ENCODE results near the gene UBASH3A. TPM values are rescaled to one million over a fixed set of nuclear protein-coding genes. Genes with fewer than 3 reads are reported as not detected.

The UBASH3A gene
- total RNA-seq, 1 donor from 2014 or later: not detected

DNA sequence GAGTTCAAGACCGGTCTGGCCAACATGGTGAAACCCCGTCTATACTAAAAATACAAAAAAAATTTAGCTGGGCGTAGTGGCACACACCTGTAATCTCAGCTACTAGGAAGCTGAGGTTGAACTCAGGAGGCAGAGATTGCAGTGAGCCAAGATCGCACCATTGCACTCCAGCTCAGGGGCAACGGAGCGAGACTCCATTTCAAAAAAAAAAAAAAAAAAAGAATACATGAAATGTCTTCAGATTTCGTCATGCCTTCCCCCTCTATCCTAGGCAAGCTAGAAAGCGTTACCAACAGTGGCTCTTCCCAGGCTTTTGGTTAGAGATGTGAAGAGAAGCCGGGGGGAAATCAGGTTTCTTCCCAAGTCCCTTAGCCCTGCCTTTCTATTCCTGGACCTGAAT lies 41.0 kb upstream of the UBASH3A start:
- peaks cover 29% of the 10 kb centered on the region for H3K4me1 Mint-ChIP-seq (ENCODE audit: low read depth, unreplicated experiment)
- H3K4me3 Mint-ChIP-seq (ENCODE audit: unreplicated experiment): no peak overlapping the region
- no peak overlapping the region for H3K27ac Mint-ChIP-seq (ENCODE audit: unreplicated experiment)
- H3K36me3 Mint-ChIP-seq (ENCODE audit: unreplicated experiment): peaks cover 5% of the 10 kb centered on the region
- TF ChIP-seq, protein P1, sequence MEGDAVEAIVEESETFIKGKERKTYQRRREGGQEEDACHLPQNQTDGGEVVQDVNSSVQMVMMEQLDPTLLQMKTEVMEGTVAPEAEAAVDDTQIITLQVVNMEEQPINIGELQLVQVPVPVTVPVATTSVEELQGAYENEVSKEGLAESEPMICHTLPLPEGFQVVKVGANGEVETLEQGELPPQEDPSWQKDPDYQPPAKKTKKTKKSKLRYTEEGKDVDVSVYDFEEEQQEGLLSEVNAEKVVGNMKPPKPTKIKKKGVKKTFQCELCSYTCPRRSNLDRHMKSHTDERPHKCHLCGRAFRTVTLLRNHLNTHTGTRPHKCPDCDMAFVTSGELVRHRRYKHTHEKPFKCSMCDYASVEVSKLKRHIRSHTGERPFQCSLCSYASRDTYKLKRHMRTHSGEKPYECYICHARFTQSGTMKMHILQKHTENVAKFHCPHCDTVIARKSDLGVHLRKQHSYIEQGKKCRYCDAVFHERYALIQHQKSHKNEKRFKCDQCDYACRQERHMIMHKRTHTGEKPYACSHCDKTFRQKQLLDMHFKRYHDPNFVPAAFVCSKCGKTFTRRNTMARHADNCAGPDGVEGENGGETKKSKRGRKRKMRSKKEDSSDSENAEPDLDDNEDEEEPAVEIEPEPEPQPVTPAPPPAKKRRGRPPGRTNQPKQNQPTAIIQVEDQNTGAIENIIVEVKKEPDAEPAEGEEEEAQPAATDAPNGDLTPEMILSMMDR (IDR thresholded peaks at IDR 0.05; ENCODE audit: partially characterized antibody, unreplicated experiment): no peak
- DNase-seq: no peak
- H3K9me3 Mint-ChIP-seq (ENCODE audit: unreplicated experiment): peaks cover 7% of the 10 kb centered on the region
- H3K27me3 Mint-ChIP-seq (ENCODE audit: unreplicated experiment): peaks cover 5% of the 10 kb centered on the region

- peaks cover 10% of the 10 kb centered on the region for H3K9me3 Mint-ChIP-seq (ENCODE audit: unreplicated experiment)
- H3K4me3 Mint-ChIP-seq (ENCODE audit: unreplicated experiment): no peak overlapping the region
- H3K36me3 Mint-ChIP-seq (ENCODE audit: unreplicated experiment): peaks cover 4% of the 10 kb centered on the region
- TF ChIP-seq, protein P1 (IDR thresholded peaks at IDR 0.05; ENCODE audit: partially characterized antibody, unreplicated experiment): no peak
- no peak overlapping the region for H3K27ac Mint-ChIP-seq (ENCODE audit: unreplicated experiment)
- no peak for DNase-seq
- peaks cover 5% of the 10 kb centered on the region for H3K27me3 Mint-ChIP-seq (ENCODE audit: unreplicated experiment)
- peaks cover 32% of the 10 kb centered on the region for H3K4me1 Mint-ChIP-seq (ENCODE audit: low read depth, unreplicated experiment)
Observed at GRCh38 chr21:42363312-42363711, 40.4 kb upstream of the UBASH3A start.

DNA sequence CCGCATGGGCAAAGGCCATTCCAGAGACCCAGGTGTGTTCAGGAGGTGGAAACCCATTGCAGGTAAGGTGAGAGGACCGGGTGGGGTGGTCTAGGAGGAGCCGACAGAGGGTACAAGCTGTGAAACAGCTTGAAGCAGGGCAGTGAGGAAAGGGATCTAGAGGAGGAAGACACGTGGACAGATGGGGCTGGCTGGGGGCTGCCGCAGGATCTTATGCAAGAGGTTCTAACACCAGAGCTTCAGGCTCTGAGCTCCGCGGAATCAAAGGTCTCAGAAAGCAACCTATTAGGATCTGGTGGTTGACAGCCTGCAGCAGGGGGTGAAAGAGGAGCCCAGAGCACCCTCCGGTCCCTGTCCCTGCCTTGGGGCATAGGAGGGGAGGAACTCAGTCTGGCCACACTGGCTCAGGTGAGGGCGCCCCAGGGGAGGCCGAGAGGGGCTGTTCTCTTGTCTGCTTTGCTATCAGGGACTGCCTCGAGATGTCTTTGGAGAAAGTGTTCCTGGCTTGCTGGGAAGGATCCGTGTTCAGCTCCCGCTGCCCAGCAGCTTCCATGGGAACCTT lies 39.3 kb upstream of the UBASH3A start:
- no peaks in the 10 kb centered on the region for H3K36me3 Mint-ChIP-seq (ENCODE audit: unreplicated experiment)
- H3K27ac Mint-ChIP-seq (ENCODE audit: unreplicated experiment): no peak overlapping the region
- no peak overlapping the region for H3K4me3 Mint-ChIP-seq (ENCODE audit: unreplicated experiment)
- no peak for DNase-seq
- peaks cover 32% of the 10 kb centered on the region for H3K4me1 Mint-ChIP-seq (ENCODE audit: low read depth, unreplicated experiment)
- peaks cover 5% of the 10 kb centered on the region for H3K27me3 Mint-ChIP-seq (ENCODE audit: unreplicated experiment)
- TF ChIP-seq, protein P1 (IDR thresholded peaks at IDR 0.05; ENCODE audit: partially characterized antibody, unreplicated experiment): no peak
- H3K9me3 Mint-ChIP-seq (ENCODE audit: unreplicated experiment): peaks cover 10% of the 10 kb centered on the region

DNA sequence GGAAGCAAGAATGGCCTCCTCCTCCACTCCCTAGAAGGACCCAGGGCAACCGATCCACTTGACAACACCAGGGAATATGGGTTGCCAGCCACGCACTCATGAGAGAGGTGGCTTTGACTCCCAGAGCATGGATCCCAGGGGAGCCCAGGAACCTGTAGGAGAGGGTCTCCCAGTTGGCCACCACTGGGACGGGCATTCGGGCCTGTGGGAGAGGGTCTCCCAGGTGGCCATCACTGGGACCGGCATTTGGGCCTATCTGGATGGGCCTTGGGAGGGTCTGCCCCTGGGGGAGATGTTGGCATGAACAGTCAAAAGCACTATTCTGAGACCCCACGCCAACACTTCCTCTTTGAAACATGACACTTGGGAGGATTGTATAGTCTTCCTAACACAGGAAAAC lies 37.9 kb upstream of the UBASH3A start:
- Mint-ChIP-seq H3K36me3 (ENCODE audit: unreplicated experiment) (no peaks in the 10 kb centered on the region), H3K27me3 (ENCODE audit: unreplicated experiment) (peaks cover 5% of the 10 kb centered on the region), H3K4me1 (ENCODE audit: low read depth, unreplicated experiment) (peaks cover 29% of the 10 kb centered on the region), H3K27ac (ENCODE audit: unreplicated experiment) (no peak overlapping the region), H3K4me3 (ENCODE audit: unreplicated experiment) (no peak overlapping the region), H3K9me3 (ENCODE audit: unreplicated experiment) (peaks cover 11% of the 10 kb centered on the region)
- no peak for DNase-seq
- TF ChIP-seq, protein P1 (IDR thresholded peaks at IDR 0.05; ENCODE audit: partially characterized antibody, unreplicated experiment): no peak

DNA sequence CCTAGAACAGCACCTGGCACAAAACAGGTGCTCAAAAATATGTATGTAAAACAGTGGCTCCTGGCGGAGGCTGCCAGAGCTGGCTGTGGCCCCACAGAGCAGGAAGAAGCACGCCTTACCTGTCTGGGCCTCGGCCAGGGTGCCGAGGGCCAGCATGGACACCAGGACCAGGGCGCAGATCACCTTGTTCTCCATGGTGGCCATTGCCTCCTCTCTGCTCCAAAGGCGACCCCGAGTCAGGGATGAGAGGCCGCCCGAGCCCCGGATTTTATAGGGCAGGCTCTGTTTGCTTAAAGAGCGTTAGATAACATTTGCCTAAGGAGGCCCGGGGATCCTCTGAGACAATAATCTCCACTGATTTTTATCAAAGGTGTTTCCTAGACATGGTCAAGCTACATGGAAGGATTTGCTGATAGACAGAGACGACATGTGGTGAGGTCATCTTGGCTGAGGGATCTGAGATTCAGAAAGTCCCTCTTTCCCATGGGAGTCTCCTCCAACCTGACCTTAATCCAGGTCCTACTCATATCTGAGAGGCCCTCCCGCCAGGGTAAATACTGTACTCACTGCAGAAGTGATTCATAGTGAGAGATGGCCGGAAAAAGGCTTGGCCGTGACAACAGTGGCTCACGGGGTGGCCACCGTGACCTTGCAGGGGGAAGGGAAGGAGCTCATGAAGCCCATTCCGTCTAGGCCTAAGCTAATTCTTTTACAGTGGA lies 37.3 kb upstream of the UBASH3A start, which contains the start of gene TFF1:
TFF1 (minus strand) TSS at position 244 of the 719 bp plus-strand sequence; CDS start at position 204, 40 bp downstream.
- Mint-ChIP-seq H3K4me1 (ENCODE audit: low read depth, unreplicated experiment) (peaks cover 22% of the 10 kb centered on the region), H3K27ac (ENCODE audit: unreplicated experiment) (peak within 1 kb of the TSS; percentile 52), H3K36me3 (ENCODE audit: unreplicated experiment) (no peaks in the 10 kb centered on the region), H3K4me3 (ENCODE audit: unreplicated experiment) (no peak within 1 kb of the TSS), H3K9me3 (ENCODE audit: unreplicated experiment) (peaks cover 9% of the 10 kb centered on the region), H3K27me3 (ENCODE audit: unreplicated experiment) (peaks cover 5% of the 10 kb centered on the region)
- TF ChIP-seq, protein P1 (IDR thresholded peaks at IDR 0.05; ENCODE audit: partially characterized antibody, unreplicated experiment): no peak
- peak; percentile 2 for DNase-seq
